HepG2 (cell line): ENCODE results near the gene FUOM. TPM values are rescaled to one million over a fixed set of nuclear protein-coding genes. Genes with fewer than 3 reads are reported as not detected.

Experiments used
- BCL6 ChIP-seq: IDR thresholded peaks from 2 replicates; pipeline ENCODE4 v1.6.1; 2016; ENCODE audit warnings: missing genetic modification reagents, missing compliant biosample characterization
- BRF2 ChIP-seq: sonication (generic); formaldehyde crosslinking; IDR thresholded peaks from 2 replicates; pipeline ENCODE4 v1.8.1; 2022; ENCODE audit warnings: mild to moderate bottlenecking, missing genetic modification reagents
- CREM ChIP-seq, 2 experiments: sonication (generic) in 1 of 2; formaldehyde crosslinking in 1 of 2; IDR thresholded peaks; 2 replicates each; pipeline versions ENCODE4 v1.4.0 to v1.6.1; 2016 to 2020; ENCODE audit warnings: antibody characterized with exemption in 1 of 2, mild to moderate bottlenecking in 1 of 2, missing genetic modification reagents in 1 of 2
- ELF3 ChIP-seq: IDR thresholded peaks from 2 replicates; pipeline ENCODE4 v1.6.1; 2016; ENCODE audit warnings: missing genetic modification reagents, missing compliant biosample characterization
- FLYWCH1 ChIP-seq: sonication (generic); formaldehyde crosslinking; IDR thresholded peaks from 2 replicates; pipeline ENCODE4 v1.8.1; 2023; ENCODE audit warnings: mild to moderate bottlenecking, missing genetic modification reagents
- FOXJ3 ChIP-seq: sonication (generic); formaldehyde crosslinking; IDR thresholded peaks from 2 replicates; pipeline ENCODE4 v1.4.0; 2020; ENCODE audit warnings: missing genetic modification reagents, mild to moderate bottlenecking, borderline replicate concordance
- GMEB2 ChIP-seq: IDR thresholded peaks from 2 replicates; pipeline ENCODE4 v1.6.1; 2016; ENCODE audit warnings: missing biosample characterization, missing genetic modification reagents, low read depth
- HBP1 ChIP-seq: IDR thresholded peaks from 2 replicates; pipeline ENCODE4 v1.6.1; 2016; ENCODE audit warnings: low read depth, control low read depth
- HIC2 ChIP-seq: sonication (generic); formaldehyde crosslinking; IDR thresholded peaks from 2 replicates; pipeline ENCODE4 v1.9.0; 2022; ENCODE audit warnings: low read depth, missing genetic modification reagents
- HNRNPUL1 ChIP-seq: fragments of 200-400 bp; formaldehyde crosslinking; IDR thresholded peaks from 2 replicates; pipeline ENCODE4 v1.6.1; 2017; ENCODE audit warnings: low read depth, mild to moderate bottlenecking, low read length, moderate library complexity
- MXD1 ChIP-seq: sonication (generic); formaldehyde crosslinking; IDR thresholded peaks from 2 replicates; pipeline ENCODE4 v1.4.0; 2020; ENCODE audit warnings: mild to moderate bottlenecking, missing genetic modification reagents
- NCOA5 ChIP-seq: sonication (generic); formaldehyde crosslinking; IDR thresholded peaks from 2 replicates; pipeline ENCODE4 v1.4.0; 2020; ENCODE audit warnings: missing genetic modification reagents
- PAF1 ChIP-seq: IDR thresholded peaks from 2 replicates; pipeline ENCODE4 v1.6.1; 2016; ENCODE audit warnings: missing genetic modification reagents, missing compliant biosample characterization
- SOX6 ChIP-seq, 2 experiments: fragments of 450-650 bp in 1 of 2; sonication (generic) in 1 of 2; formaldehyde crosslinking in 1 of 2; IDR thresholded peaks; 2 replicates each; pipeline versions ENCODE4 v1.4.0 to v1.6.1; 2017 to 2020; ENCODE audit warnings: antibody characterized with exemption in 1 of 2, mild to moderate bottlenecking in 1 of 2, missing genetic modification reagents in 1 of 2
- TERF1 ChIP-seq: sonication (generic); formaldehyde crosslinking; IDR thresholded peaks from 2 replicates; pipeline ENCODE4 v1.8.0; 2022; ENCODE audit warnings: mild to moderate bottlenecking, missing genetic modification reagents, moderate library complexity
- TFE3 ChIP-seq: IDR thresholded peaks from 2 replicates; pipeline ENCODE4 v1.6.1; 2016
- ZMAT3 ChIP-seq: sonication (generic); formaldehyde crosslinking; conservative IDR thresholded peaks from 2 replicates; pipeline ENCODE4 v1.7.0; 2021; ENCODE audit warnings: missing genetic modification reagents
- ZNF143 ChIP-seq: sonication (generic); formaldehyde crosslinking; IDR thresholded peaks from 2 replicates; pipeline ENCODE4 v1.4.0; 2020; ENCODE audit warnings: missing genetic modification reagents
- ZNF382 ChIP-seq: sonication (generic); formaldehyde crosslinking; IDR thresholded peaks from 2 replicates; pipeline ENCODE4 v1.5.0; 2020; ENCODE audit warnings: missing genetic modification reagents, mild to moderate bottlenecking, borderline replicate concordance
- ZNF460 ChIP-seq: sonication (generic); formaldehyde crosslinking; IDR thresholded peaks from 2 replicates; pipeline ENCODE4 v1.5.1; 2020; ENCODE audit warnings: missing genetic modification reagents, mild to moderate bottlenecking, borderline replicate concordance
- polyA plus RNA-seq, 8 experiments: library from polyadenylated mRNA; depleted of rRNA in 3 of 8; stranded (reverse) in 7 of 8; unstranded in 1 of 8; fragments of >200 nt; fragmentation: Illumina TruSeq in 4 of 8; extraction: Trizol in 4 of 8; gene quantifications; 2 replicates each; pipeline versions ENCODE4 v1.2.1 to v1.2.3, GENCODE V29; 2011 to 2016; ENCODE audit warnings: low read depth in 4 of 8, missing spikeins in 1 of 8, mixed read lengths in 1 of 8; ENCODE audit not compliant: insufficient read depth in 1 of 8
- total RNA-seq, 5 experiments: library from RNA; depleted of rRNA; stranded (reverse); fragments of >200 nt; fragmentation: Illumina TruSeq; extraction: Trizol; gene quantifications; 2 replicates each; pipeline ENCODE4 v1.2.3, GENCODE V29; 2016; ENCODE audit warnings: low read depth in 1 of 5

The FUOM gene
- total and polyA plus RNA-seq, 2 of the 13 experiments (the other 11 are each of a cell fraction or from before 2014, with no cell fraction given), result 27.5 to 60.4 TPM

GRCh38 chr10:133329491-133330202, 28.2 kb downstream of the FUOM start (continued):
- TF ChIP-seq ELF3 (no peak), HNRNPUL1 (no peak), HIC2 (no peak), BCL6 (CRISPR knock-in tag) (no peak), TERF1 (CRISPR knock-in tag) (no peak), ZNF382 (no peak), ZNF460 (no peak), FLYWCH1 (CRISPR knock-in tag) (no peak), GMEB2 (no peak), FOXJ3 (CRISPR knock-in tag) (peak; percentile 18; the same call in 1 of the 2 replicates), BRF2 (CRISPR knock-in tag) (no peak), ZNF143 (CRISPR knock-in tag) (no peak), HBP1 (CRISPR knock-in tag) (no peak), TFE3 (0 out of 2 replicates have a peak, but pooled peaks have one; percentile 32), MXD1 (no peak), ZMAT3 (CRISPR knock-in tag) (no peak), CREM (IDR thresholded peaks at IDR 0.05) (no peak), CREM (CRISPR knock-in tag; IDR thresholded peaks at IDR 0.05) (no peak), SOX6 (IDR thresholded peaks at IDR 0.05) (no peak), SOX6 (CRISPR knock-in tag; IDR thresholded peaks at IDR 0.05) (0 out of 2 replicates have a peak, but pooled peaks have one; percentile 8), PAF1 (CRISPR knock-in tag) (no peak), NCOA5 (CRISPR knock-in tag) (no peak)
